ENCODE results near the gene LMTK2.

DNA sequence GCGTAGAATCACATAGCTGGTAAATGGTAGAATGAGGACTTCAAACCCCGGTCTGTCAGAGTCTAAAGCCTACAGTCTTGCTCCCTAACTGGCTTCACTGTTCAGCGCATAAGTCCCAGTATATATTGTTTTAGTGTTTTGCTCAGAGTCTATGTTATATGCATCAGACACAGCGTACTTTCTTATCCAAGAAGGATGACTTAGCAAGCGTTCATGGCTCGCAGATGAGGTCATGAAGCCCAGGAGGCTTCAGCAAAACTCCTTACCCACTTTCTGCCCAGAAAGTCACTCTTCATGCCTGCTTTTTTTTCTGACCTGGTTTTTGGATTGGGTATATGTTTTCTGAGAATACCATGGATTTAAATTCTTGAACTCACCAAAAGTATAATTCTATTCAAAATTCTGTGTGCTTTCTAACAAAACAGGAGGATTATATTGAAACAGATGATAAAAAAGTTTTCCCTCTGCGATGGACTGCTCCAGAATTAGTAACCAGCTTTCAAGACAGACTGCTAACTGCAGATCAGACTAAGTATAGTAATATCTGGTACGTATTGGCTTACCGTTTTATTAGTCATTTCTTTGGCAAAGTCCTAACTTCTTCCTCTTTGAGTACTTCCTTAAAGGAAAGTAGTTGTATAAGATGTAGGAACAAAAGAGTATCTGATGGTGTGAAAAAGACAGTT, 79.9 kb downstream of the LMTK2 start:
- TF ChIP-seq EZH2 (IDR thresholded peaks at IDR 0.05; ENCODE audit: insufficient read depth, poor library complexity, severe bottlenecking) (no peak), EZH2phosphoT487 (IDR thresholded peaks at IDR 0.05; ENCODE audit: insufficient read depth, low read depth) (no peak)
